Smooth muscle cell of the brain vasculature (primary cell): Measurements from ENCODE around the gene INHBB.

Experiments used
- DNase-seq: peaks from one replicate; pipeline ENCODE4 v3.0.0-alpha.2; 2012; ENCODE audit warnings: low read depth, low spot score

The INHBB gene

GRCh38 chr2:120355780-120356266 lies 9.9 kb downstream of the INHBB start:
- no peak for DNase-seq

GRCh38 chr2:120357768-120358167 lies 11.8 kb downstream of the INHBB start:
- DNase-seq = no peak

GRCh38 chr2:120358734-120359465 lies 13.0 kb downstream of the INHBB start:
- no peak for DNase-seq

- DNase-seq = no peak
These were observed 14.4 kb downstream of the INHBB start for GRCh38 chr2:120360307-120360855.

GRCh38 chr2:120362926-120363325 lies 17.0 kb downstream of the INHBB start:
- no peak for DNase-seq

- DNase-seq = no peak
These were observed 19.4 kb downstream of the INHBB start for GRCh38 chr2:120365236-120365793.

GRCh38 chr2:120366698-120367097 lies 20.8 kb downstream of the INHBB start:
- DNase-seq = no peak

GRCh38 chr2:120367221-120367620 lies 21.3 kb downstream of the INHBB start:
- no peak for DNase-seq

GRCh38 chr2:120367649-120368048 lies 21.7 kb downstream of the INHBB start:
- no peak for DNase-seq

- no peak for DNase-seq
These were observed 22.1 kb downstream of the INHBB start for GRCh38 chr2:120368086-120368485.

- DNase-seq = no peak
These were observed 23.3 kb downstream of the INHBB start for GRCh38 chr2:120369250-120369649.

GRCh38 chr2:120371969-120372625 lies 26.2 kb downstream of the INHBB start:
- DNase-seq = no peak

GRCh38 chr2:120372816-120373215 lies 26.9 kb downstream of the INHBB start:
- DNase-seq = no peak

GRCh38 chr2:120373424-120373823 lies 27.5 kb downstream of the INHBB start:
- DNase-seq = no peak

- no peak for DNase-seq
These were observed 28.9 kb downstream of the INHBB start for GRCh38 chr2:120374821-120375220.

- DNase-seq = no peak
These were observed 29.5 kb downstream of the INHBB start for GRCh38 chr2:120375251-120376020.

GRCh38 chr2:120376101-120376500 lies 30.2 kb downstream of the INHBB start:
- DNase-seq = no peak

GRCh38 chr2:120376679-120377640 lies 31.0 kb downstream of the INHBB start:
- DNase-seq = no peak

GRCh38 chr2:120378605-120379004 lies 32.7 kb downstream of the INHBB start:
- DNase-seq = no peak
